ENCODE measurements around the gene RBBP4.

- TF ChIP-seq CTCF (IDR thresholded peaks at IDR 0.05) (no peak), POLR2A (IDR thresholded peaks at IDR 0.05) (no peak)
Measured at GRCh38 chr1:32725615-32725982, 74.6 kb downstream of the RBBP4 start.
